Mucosa of descending colon (tissue), 3 donors: ENCODE results near the gene MSH3. TPM values are rescaled to one million over a fixed set of nuclear protein-coding genes. Genes with fewer than 3 reads are reported as not detected.

Source experiments
- ATAC-seq: fragments of 200-7000 bp; cut with Tn5 transposase; one replicate; pipeline ENCODE4 v1.9.1; 2020; ENCODE audit warnings: mild to moderate bottlenecking, moderate library complexity
- DNase-seq, 3 donors: peaks; one replicate each; pipeline ENCODE4 v3.0.0-alpha.2; 2020
- H3K36me3 ChIP-seq: fragments of 200-600 bp; one replicate; pipeline ENCODE4 v1.8.0; 2021; ENCODE audit warnings: low read depth, mild to moderate bottlenecking
- H3K4me1 ChIP-seq: fragments of 200-600 bp; one replicate; pipeline ENCODE4 v1.8.0; 2021; ENCODE audit warnings: low read depth, mild to moderate bottlenecking
- H3K4me3 ChIP-seq: fragments of 200-600 bp; one replicate; pipeline ENCODE4 v1.8.0; 2021; ENCODE audit warnings: mild to moderate bottlenecking
- H3K9me3 ChIP-seq: fragments of 200-600 bp; one replicate; pipeline ENCODE4 v1.8.0; 2021; ENCODE audit warnings: mild to moderate bottlenecking
- CTCF ChIP-seq: fragments of 200-600 bp; IDR thresholded peaks from one replicate; pipeline ENCODE4 v1.8.0; 2022; ENCODE audit warnings: antibody characterized with exemption, mild to moderate bottlenecking
- intact Hi-C, 2 donors: fragments of 100-400 bp; cut with DNase I in 1 of 2; cut with micrococcal nuclease in 1 of 2; formaldehyde crosslinking; loops; one replicate each; pipeline versions ENCODE4 v1.11.0 to v1.11.1; 2022; cut with DNase I, micrococcal nuclease
- long read RNA-seq, 2 donors: library from polyadenylated mRNA; unstranded; transcript quantifications; one replicate each; pipeline ENCODE4 v2.0.0, GENCODE V29; 2019 to 2021
- total RNA-seq, 3 donors: library from RNA; stranded (reverse); fragmentation: NEBNext Ultra II Directional in 2 of 3; extraction: Animal tissue kit (Norgen Biotek cat#: 25700) in 2 of 3; gene quantifications; one replicate each; pipeline versions ENCODE4 v1.2.1 to v1.2.4, GENCODE V29; 2021 to 2023
- donor health status: DM: no; HTN: no; CAD: no; lungs with moderate emphysema.
- donor health status: DM: no; HTN: no; CAD: no.
- donor health status: DM: no; HTN: yes; CAD: no.

Gene MSH3
- 10 to 100 TPM; 16.8 to 20.0 (median 17.1) TPM for total RNA-seq
- long read RNA-seq, donor 1, full-length matches to known transcripts = 5 of 7 reads
- long read RNA-seq, donor 1, partial matches to known transcripts = 2 of 7 reads
- long read RNA-seq, donor 1, other reads (novel, unspliced or antisense) = 0 of 7 reads
- long read RNA-seq, donor 2, partial matches to known transcripts = 9 of 10 reads
- long read RNA-seq, donor 2, other reads (novel, unspliced or antisense) = 1 of 10 reads

GRCh38 chr5:80654391-80655230 is at the start of gene MSH3, which contains the start of gene DHFR:
Gene MSH3 (plus strand): TSS chr5:80654652. CDS start chr5:80654728, 76 bp downstream.
Gene DHFR (minus strand): TSS chr5:80654983. CDS start chr5:80654489, 494 bp downstream.
- DNase-seq = peak; percentile 91 to 94 (median 93)
- Histone ChIP-seq H3K9me3 (no peaks in the 10 kb centered on the region), H3K4me1 (peaks cover 9% of the 10 kb centered on the region), H3K4me3 (peak within 1 kb of the TSS; percentile 69), H3K36me3 (peaks cover 5% of the 10 kb centered on the region)
- intact Hi-C loops = no loop called here
- no peak for TF ChIP-seq CTCF
- ATAC-seq = peak; percentile 88

- ATAC-seq (no peak), DNase-seq (no peak)
- no peak for TF ChIP-seq CTCF
Observed at GRCh38 chr5:80607343-80607742, 47.1 kb upstream of the MSH3 start.

GRCh38 chr5:80607832-80608231 is 46.6 kb upstream of the MSH3 start:
- Histone ChIP-seq H3K36me3 (no peaks in the 10 kb centered on the region), H3K4me1 (no peaks in the 10 kb centered on the region), H3K9me3 (no peaks in the 10 kb centered on the region), H3K4me3 (no peak overlapping the region)
- intact Hi-C loops = no loop called here
- ATAC-seq (no peak), DNase-seq (no peak)
- no peak for TF ChIP-seq CTCF

More at GRCh38 chr5:80607343-80607742, 47.1 kb upstream of the MSH3 start:
- Histone ChIP-seq H3K4me1 (no peaks in the 10 kb centered on the region), H3K4me3 (no peak overlapping the region), H3K9me3 (no peaks in the 10 kb centered on the region), H3K36me3 (no peaks in the 10 kb centered on the region)
- intact Hi-C loops = no loop called here

- intact Hi-C loops = no loop called here
- H3K9me3 ChIP-seq = no peaks in the 10 kb centered on the region
- no peak overlapping the region for H3K4me3 ChIP-seq
- peak; percentile 65 for ATAC-seq
- H3K36me3 ChIP-seq = no peaks in the 10 kb centered on the region
- no peak for TF ChIP-seq CTCF
- H3K4me1 ChIP-seq = no peaks in the 10 kb centered on the region
- DNase-seq = no peak
Observed at GRCh38 chr5:80608731-80609130, 45.7 kb upstream of the MSH3 start.

GRCh38 chr5:80609692-80610091 is 44.8 kb upstream of the MSH3 start:
- Histone ChIP-seq H3K9me3 (no peaks in the 10 kb centered on the region), H3K4me3 (no peak overlapping the region), H3K36me3 (no peaks in the 10 kb centered on the region), H3K4me1 (no peaks in the 10 kb centered on the region)
- ATAC-seq (no peak), DNase-seq (no peak)
- intact Hi-C loops = no loop called here
- TF ChIP-seq CTCF = no peak
